Measurements from ENCODE around the gene EPB41.

The EPB41 gene

DNA sequence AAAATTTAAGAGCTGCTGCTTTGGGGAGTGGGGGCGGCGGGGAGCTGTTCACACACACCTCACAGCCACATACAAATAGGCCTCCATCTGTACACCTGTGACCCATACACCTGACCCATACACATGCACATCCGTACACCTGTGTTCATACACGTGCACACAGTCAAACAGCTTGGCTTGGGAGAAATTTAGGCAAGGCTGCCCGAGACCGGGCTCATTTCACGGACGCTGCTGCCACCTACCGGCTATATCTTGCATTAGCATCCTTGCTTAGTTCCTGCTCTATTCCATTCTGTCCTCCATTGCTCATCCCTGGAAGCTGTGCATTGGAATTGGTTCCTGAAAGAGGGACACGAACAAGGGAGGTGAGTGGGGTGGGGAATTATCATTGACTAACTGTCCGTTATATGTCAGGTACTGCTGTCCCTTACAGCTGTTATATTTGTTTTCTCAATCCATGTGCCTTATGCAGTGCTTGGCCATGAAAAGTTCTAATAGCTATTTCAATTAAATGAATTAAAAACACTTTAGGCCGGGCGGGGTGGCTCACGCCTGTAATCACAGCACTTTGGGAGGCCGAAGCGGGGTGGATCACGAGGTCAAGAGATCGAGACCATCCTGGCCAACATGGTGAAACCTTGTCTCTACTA, 37.1 kb upstream of the EPB41 start:
- DNase-seq (ENCODE audit: low read depth), result peak; percentile 76
- no peak overlapping the region for H3K4me3 ChIP-seq (ENCODE audit: low read depth, low read length)
- TF ChIP-seq MYC (IDR thresholded peaks at IDR 0.05; ENCODE audit: low read depth, low read length) (peak; percentile 75), POLR2A (IDR thresholded peaks at IDR 0.05; ENCODE audit: extremely low read depth, insufficient read length) (no peak)
- TF ChIP-seq, protein P1, sequence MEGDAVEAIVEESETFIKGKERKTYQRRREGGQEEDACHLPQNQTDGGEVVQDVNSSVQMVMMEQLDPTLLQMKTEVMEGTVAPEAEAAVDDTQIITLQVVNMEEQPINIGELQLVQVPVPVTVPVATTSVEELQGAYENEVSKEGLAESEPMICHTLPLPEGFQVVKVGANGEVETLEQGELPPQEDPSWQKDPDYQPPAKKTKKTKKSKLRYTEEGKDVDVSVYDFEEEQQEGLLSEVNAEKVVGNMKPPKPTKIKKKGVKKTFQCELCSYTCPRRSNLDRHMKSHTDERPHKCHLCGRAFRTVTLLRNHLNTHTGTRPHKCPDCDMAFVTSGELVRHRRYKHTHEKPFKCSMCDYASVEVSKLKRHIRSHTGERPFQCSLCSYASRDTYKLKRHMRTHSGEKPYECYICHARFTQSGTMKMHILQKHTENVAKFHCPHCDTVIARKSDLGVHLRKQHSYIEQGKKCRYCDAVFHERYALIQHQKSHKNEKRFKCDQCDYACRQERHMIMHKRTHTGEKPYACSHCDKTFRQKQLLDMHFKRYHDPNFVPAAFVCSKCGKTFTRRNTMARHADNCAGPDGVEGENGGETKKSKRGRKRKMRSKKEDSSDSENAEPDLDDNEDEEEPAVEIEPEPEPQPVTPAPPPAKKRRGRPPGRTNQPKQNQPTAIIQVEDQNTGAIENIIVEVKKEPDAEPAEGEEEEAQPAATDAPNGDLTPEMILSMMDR (IDR thresholded peaks at IDR 0.05; ENCODE audit: low read depth, low read length), result peak; percentile 81
- TF ChIP-seq, protein P2, sequence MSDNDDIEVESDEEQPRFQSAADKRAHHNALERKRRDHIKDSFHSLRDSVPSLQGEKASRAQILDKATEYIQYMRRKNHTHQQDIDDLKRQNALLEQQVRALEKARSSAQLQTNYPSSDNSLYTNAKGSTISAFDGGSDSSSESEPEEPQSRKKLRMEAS (IDR thresholded peaks at IDR 0.05; ENCODE audit: low read depth, low read length), result peak; percentile 88

DNA sequence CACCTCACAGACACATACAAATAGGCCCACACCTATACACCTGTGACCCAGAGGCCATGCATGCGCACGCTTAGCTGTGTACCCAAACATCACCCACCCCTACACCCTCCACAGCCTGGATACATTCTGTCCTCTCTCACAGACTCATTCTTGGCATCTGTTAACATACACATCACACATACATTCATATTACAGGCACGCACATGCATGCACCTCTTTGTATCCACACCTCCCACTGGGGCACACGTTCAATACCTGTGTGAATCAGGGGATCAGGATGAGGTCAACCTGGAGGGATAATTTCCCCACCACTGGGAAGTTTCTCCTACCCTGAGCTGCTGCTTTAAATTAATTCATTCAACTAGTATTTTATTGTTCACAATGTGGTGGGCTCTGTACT, 35.6 kb upstream of the EPB41 start:
- H3K4me3 ChIP-seq (ENCODE audit: low read depth, low read length), result no peak overlapping the region
- TF ChIP-seq, protein P2 (IDR thresholded peaks at IDR 0.05; ENCODE audit: low read depth, low read length), result no peak
- TF ChIP-seq POLR2A (IDR thresholded peaks at IDR 0.05; ENCODE audit: extremely low read depth, insufficient read length) (no peak), MYC (IDR thresholded peaks at IDR 0.05; ENCODE audit: low read depth, low read length) (no peak)
- TF ChIP-seq, protein P1 (IDR thresholded peaks at IDR 0.05; ENCODE audit: low read depth, low read length), result no peak
- DNase-seq (ENCODE audit: low read depth), result no peak

DNA sequence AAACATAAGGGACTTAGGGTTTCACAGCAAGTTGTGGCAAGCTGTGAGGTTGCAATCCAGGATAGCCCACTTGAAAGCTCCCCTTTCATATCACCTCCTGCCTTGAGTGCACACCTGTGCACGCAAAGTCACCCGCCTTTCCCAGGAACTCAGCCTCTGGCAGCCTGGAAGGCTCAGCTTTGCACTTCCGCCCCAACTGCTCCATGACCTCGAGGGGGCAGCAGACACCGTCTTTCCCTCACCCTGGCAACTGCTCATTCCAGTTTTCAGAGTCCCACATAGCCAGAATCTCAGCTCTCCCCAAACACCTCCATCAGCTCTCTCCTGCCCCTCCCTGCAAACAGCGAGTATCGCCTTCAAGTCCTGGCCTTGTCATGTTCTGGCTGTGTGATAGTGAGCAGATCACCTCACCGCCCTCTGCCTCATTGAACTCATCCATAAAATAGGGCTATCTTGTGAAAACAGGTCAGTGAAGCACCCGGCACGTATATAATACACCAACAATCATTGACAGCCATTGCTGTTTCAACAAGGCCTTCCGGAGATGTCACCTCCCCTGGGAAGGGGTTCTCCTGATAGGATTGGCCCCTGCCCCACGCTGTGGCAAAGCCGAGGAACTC, 32.2 kb upstream of the EPB41 start:
- TF ChIP-seq POLR2A (IDR thresholded peaks at IDR 0.05; ENCODE audit: extremely low read depth, insufficient read length), result no peak
- TF ChIP-seq, protein P1 (IDR thresholded peaks at IDR 0.05; ENCODE audit: low read depth, low read length), result peak; percentile 89
- H3K4me3 ChIP-seq (ENCODE audit: low read depth, low read length), result no peak overlapping the region
- peak; percentile 85 for DNase-seq (ENCODE audit: low read depth)

DNA sequence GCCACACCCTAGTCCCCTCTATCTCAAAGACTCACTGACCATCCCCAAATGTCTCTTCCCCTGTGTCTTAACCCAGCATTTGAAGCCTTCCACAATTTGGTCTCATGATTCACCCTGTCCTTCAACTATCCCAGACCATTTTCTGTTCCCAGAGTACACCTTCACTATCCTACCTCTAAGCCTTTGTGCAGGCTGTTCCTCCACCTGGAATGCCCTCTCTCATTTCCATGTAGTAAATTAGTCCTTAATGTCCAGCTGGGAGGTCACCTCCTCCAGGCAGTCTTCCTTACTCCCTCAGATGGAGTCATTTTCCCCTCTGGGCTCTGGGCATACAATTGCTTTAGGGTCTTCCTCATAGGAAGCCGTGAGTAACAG, 31.1 kb upstream of the EPB41 start:
- DNase-seq (ENCODE audit: low read depth), result no peak
- TF ChIP-seq, protein P1 (IDR thresholded peaks at IDR 0.05; ENCODE audit: low read depth, low read length), result no peak
- TF ChIP-seq POLR2A (IDR thresholded peaks at IDR 0.05; ENCODE audit: extremely low read depth, insufficient read length) (no peak), MYC (IDR thresholded peaks at IDR 0.05; ENCODE audit: low read depth, low read length) (no peak)
- TF ChIP-seq, protein P2 (IDR thresholded peaks at IDR 0.05; ENCODE audit: low read depth, low read length), result no peak
- H3K4me3 ChIP-seq (ENCODE audit: low read depth, low read length), result no peak overlapping the region

DNA sequence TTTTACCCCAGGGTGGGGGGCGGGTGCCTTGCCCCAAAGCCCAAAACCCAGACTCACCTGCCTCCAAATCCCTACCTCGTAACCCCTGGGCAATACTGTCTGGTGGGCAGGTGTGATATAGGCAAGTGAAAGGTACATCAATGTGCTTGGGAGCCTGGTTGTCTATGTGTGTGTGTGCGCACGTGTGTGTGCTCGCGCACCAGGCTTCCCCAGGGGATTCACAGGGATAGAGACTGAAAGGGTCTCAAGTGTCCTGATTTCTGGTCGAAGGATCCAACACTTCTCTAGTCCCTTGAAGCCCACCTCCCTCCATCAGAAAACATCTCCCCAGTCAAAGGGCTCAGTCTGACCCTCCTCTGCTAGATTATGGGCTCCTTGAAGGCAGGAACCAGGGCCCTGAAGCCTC, 28.9 kb upstream of the EPB41 start:
- no peak overlapping the region for H3K4me3 ChIP-seq (ENCODE audit: low read depth, low read length)

More for the DNA sequence above, 28.9 kb upstream of the EPB41 start:
- peak; percentile 18 for DNase-seq (ENCODE audit: low read depth)
- TF ChIP-seq MYC (IDR thresholded peaks at IDR 0.05; ENCODE audit: low read depth, low read length) (no peak), POLR2A (IDR thresholded peaks at IDR 0.05; ENCODE audit: extremely low read depth, insufficient read length) (no peak)
- TF ChIP-seq, protein P1 (IDR thresholded peaks at IDR 0.05; ENCODE audit: low read depth, low read length), result no peak
- TF ChIP-seq, protein P2 (IDR thresholded peaks at IDR 0.05; ENCODE audit: low read depth, low read length), result no peak
